Skin of body (tissue), 2 donors: ENCODE results near the gene ITGB1BP1. TPM values are rescaled to one million over a fixed set of nuclear protein-coding genes. Genes with fewer than 3 reads are reported as not detected.

ENCODE experiments used
- DNase-seq: peaks from one replicate; lab custom pipeline; 2025; lab: John Stamatoyannopoulos, UW
- total RNA-seq: library from RNA; depleted of rRNA; stranded (reverse); fragments of >200 nt; gene quantifications from one replicate; pipeline ENCODE4 v1.2.3, GENCODE V29; 2014

Gene ITGB1BP1
- total RNA-seq, 1 donor from 2014 or later, result 39.1 TPM

DNA sequence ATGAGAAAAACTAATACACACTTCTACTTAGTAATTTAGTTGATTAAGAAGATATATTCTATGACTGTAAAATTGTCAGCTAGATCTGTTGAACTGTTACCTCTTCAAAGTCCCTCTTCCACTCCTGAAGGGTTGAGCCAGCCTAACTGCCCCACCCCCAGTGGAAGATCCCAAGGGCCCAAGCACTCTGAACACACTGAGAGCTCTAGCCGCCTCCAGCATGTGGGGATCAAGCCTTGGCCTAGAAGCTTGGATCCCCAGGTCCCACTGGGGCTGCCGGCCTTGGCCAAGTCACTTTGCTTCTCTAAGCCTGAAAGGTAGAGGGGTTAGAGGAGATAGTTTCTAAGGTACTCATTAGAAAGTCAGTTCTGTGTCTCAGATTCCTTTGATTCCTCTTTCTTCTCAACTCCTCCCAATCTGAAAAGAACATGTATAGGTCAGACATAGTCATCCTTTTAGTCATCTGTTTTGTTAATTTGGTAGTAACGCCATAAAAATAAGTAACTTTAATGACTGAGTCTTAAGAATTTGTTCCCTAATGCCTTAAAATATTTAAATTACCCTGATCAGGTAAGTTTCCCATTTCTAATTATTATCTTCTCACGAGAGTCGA is 5.7 kb upstream of the ITGB1BP1 start:
- DNase-seq, result no peak

DNA sequence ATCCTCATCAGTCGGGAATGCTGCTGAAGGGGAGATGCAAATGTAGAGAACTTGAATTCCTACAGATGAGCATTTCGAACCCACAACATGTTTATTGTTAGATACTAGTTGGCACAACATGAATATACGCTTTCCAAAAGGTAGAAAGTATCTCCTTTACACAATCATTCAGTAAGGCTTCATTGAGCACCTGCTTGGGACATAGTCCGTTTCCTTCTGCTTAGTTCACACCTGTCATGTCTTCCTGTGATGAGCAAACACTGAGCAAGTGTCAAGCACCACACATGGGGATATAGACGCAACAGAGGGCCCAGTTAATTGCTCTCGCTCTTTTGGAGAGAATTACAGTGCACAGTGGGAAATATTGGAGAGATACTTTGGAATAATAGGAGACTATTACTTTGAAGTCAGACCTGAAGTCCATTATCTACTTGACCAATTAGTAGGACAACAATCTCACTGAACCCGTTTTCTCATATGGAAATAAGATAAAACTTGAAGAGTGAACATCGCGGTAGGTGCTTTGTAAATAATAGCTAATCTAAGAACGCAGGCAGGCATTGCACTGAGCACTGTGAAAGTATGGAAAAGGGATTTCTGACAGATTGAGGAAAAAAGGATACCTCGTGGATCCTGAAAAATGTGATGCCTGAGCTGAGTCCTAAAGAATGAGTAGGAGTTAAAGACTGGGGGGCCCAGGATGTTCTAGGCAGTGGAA is 1.3 kb upstream of the ITGB1BP1 start:
- DNase-seq, result no peak

DNA sequence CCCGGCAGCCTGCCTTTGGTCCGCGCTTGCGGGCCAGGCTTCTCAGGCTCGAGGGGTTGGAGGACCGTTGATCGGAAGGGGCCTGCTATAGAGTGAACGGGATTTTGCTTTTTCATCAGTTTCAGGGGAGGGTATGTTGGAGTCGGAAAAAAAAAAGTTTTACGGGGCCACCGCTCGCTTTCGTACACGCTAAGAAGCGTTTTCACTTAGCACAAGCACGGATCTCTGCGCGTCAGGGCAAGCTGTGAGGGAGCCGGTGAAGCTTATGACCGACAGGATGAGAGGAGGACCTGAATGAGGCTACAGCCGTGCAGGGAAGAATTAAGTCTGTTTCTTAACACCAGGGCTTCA is 569 bp upstream of the ITGB1BP1 start:
- DNase-seq, result no peak

DNA sequence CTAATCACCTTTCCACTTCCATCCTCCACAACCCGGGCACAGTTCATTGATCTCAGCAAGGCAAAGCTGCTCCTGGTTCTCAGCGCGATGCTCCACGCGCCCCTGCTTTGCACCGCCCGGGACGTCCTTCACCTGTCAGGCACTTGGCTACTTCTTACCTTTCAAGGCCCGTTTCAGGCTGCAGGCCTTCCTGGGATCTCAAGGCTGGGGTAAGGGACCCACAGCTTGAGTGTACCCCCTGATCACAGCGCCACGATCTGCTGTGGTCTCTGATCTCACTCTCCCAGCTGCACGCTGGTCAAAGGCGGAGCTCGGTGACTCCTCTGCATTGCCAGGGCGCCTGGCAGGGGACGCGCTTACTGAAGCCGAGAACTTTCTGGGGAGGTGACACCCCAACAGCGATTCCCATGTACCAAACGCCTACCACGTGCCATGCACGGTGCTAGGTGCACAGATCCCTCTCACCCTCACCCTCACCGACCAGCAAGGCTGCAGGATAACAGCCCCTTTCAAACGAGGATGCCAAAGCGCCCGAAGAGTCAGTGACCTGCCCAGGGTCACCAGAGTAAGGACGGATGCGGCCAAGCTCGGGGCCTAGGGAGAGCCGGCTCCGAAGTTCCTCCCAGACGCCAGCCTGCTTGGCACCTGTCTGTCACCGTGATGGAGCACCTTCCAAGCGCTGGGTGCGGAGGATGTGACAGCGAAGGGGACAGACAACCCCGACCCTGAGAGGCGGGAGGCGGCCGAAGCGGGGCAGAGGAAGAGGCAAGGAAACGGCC is 818 bp downstream of the ITGB1BP1 start:
- no peak for DNase-seq

DNA sequence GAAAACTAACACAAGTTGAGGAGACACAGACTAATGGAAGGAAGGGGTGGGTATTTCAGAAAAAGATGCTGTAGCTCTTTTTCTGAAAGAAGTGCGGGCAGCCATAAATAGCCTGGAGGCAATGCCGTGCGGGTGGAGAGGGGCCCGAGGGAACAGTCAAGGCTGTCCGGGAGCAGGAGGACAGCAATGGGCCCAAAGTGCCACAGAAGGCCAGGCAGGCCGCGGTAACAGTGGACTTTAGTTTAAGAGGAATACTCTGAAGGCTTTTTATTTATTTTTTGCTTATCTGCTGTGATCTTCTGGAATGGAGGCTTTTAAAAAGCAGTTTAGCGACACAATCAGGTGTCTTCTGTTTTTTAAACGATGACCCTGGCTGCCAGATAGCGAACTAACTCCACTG is 2.8 kb downstream of the ITGB1BP1 start:
- DNase-seq, result no peak

DNA sequence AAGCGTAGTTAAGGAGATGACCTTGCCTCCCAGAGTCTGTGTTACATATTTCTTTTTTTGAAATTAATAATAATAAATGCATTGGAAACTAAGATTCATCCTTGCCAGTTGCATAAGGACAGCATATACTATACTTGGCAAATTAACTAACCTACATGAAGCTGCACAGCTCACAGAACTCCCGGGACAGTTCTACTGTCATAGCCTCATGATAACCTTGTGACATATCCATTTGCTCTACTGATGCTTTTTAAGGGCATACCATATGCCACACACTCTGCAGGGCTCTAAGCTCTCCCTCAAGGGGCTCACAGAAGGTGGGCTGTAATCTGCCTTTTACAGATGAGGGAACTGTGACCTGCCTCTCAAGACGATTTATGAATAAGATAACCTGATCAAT is 3.8 kb downstream of the ITGB1BP1 start:
- no peak for DNase-seq

DNA sequence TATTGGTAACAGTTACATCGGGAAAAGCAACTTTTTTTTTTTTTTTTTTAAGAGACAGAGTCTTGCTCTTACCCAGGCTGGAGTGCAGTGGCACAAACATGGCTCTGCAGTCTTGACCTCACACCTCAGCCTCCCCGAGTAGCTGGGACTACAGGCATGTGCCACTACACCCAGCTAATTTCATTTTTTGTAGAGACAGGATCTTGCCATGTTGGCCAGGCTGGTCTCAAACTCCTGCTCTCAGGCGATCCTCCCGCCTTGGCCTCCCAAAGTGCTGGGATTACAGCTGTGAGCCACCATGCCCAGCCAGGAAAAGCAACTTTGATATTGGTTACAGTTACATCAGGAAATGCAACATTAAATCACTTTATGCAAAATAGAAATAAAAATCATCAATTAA is 4.6 kb downstream of the ITGB1BP1 start:
- no peak for DNase-seq

DNA sequence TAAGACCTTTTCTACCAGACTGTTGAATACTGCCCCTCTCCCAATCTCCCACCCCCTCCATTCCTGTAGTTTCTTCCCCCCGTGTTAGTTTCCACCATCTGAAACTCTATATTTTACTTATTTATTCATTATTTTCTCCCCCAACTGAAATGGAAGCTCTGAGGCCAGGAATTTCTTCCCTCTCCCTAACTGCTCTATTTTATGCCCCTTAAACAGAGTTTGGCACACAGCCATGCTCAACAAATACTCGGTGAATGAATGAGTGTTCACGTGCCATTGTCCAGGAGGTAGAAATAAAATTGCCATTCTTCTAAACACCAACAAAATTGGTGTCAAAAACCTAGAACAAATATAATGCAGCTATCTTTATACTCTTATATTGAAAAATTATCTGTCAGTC is 5.6 kb downstream of the ITGB1BP1 start:
- DNase-seq, result no peak

DNA sequence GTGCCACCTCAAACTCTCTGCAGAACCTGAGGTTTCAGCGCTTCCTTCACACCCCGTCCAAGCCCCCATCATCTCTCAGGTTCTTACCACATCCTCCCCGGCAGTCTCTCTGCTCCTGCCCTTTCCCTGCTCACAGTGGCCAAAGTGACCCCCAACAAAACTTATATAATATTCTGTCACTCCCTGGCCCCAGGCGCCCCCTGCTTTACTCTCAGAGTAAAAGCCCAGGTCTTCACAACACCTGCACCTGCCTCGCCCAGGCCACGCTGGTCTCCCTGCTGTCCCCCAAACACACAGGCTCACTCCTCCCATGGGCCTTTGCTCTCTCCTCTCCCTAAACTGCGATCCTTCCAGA is 6.4 kb downstream of the ITGB1BP1 start:
- no peak for DNase-seq

DNA sequence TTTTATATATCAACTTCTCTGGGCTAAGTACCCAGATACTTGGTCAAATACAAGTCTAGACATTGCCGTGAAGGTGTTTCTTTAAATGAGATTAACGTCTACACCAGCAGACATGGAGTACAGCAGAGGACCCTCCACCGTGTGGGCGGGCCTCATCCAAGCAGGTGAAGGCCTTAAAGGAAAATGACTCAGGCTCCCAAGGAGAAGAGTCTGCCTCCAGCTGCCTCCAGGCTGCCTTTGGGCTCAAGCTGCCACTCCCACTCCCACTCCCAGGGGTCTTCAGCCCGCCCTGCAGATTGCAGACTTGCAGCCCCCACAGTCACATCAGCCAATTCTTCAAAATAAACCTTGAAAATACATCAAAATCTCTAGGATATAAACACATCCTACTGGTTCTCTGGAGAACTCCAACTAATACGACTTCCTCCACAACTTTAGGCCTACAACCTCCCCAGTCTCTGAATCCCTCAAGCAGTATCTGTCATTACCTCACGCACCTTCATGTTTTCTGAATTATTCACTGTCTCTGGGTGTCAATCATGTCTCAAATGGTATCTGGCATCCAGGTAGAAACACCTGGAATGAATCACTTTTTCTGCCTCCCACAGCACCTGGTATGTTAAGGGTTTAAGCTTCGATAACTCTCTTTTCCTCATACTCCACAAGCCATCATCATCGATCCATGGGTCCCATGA is 6.9 kb downstream of the ITGB1BP1 start:
- DNase-seq, result no peak

DNA sequence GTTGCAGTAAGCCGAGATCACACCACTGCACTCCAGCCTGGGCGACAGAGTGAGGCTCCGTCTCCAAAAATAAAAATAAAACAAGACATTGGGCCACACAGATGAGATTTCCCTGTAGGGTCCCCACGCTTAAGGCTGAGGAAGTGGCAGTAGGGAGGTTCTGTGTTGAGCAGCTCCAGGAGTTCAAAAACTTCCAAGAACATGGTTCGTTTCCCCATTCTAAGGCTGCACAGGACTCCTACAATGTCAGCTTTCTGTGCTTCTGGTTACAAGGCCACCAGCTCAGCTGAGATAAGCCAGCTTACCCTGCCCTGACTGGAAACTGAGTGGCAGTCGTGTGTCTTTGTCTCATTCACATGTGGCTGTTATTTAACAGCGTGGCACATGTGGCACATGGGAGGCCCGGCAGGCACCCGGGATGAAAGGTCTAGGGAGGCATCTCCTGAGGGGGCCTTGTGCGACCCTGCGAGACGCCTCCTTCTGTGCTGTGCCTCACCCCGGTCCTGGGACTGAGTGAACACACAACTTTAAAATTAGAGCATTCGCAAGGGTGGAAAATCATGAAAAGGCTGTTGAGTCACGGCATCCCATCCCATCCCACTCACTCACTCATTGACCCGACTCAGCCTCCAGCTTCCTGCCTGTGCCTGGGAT is 7.7 kb downstream of the ITGB1BP1 start:
- no peak for DNase-seq

DNA sequence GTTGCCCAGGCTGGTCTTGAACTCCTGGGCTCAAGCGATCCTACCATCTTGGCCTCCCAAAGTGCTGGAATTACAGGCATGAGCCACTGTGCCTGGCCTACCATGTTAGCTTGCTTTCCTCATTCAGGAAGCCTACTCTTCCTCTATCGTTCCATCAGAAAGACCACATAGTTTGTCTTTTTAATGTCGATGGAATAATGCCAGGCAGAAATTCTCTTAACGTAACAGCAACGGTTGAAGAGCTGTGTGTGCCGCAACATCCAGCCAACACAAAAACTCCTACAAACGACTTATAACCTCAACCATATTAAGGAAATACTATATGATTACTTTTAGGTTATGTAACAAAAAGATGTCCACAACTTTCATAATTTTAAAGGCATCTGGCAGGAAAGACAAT is 10.5 kb downstream of the ITGB1BP1 start:
- no peak for DNase-seq

DNA sequence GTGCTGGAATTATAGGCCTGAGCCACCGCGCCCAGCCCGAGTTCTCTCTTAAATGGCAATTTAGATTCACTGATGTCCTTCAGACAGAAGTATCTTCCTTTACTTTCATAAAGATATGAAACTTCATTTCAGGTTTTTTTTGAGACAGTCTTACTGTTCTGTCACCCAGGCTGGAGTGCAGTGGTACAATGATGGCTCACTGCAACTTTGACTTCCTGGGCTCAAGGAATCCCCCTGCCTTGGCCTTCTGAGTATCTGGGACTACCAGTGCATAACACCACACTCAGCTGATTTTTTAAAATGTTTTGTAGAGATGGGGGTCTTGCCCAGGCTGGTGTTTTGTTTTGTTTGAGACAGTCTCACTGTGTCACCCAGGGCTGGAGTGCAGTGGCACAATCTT is 13.2 kb downstream of the ITGB1BP1 start:
- no peak for DNase-seq

DNA sequence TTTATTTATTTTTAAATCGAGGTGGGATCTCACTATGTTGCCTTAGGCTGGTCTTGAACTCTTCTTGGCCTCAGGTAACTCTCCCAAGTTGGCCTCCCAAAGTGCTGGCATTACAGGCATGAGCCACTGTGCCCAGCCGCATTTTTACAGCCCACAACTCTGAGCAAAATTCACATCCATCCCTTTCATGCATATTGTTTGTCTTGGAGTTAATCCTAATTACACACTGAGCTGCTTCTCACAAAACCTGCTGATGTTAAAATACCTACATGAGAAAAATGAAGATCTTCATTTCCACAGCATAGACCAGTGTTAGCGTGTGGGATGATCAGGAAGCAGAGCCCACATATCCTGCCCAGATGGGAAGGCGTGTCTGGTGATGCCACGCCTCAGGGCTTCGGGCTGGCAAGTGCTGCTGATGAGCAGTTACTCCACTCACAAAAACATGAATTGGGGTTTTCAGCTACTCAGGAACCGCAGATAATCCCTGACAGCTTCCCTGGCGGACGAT is 14.6 kb downstream of the ITGB1BP1 start:
- DNase-seq, result no peak

DNA sequence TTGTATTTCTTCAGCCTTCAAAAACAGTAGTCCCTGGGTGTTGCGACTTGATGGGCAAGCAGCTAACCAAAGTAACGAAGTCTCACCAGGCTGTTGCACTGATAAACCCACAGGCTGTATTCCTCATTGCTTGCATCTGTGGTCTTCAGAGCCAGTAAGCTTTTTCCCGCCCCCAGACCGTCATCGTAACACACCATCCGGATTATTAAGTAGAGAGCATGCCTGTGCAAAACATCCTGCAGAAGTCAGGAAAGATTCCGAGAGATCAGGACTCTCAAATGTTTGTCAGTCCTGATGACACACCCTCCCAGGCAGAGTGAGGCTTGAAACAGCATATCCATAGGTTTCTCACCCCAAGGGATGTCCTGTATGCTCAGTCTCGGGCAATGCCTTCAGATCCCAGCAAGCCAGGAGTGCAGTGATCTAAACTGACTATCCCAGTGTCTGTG is 15.9 kb downstream of the ITGB1BP1 start:
- no peak for DNase-seq

DNA sequence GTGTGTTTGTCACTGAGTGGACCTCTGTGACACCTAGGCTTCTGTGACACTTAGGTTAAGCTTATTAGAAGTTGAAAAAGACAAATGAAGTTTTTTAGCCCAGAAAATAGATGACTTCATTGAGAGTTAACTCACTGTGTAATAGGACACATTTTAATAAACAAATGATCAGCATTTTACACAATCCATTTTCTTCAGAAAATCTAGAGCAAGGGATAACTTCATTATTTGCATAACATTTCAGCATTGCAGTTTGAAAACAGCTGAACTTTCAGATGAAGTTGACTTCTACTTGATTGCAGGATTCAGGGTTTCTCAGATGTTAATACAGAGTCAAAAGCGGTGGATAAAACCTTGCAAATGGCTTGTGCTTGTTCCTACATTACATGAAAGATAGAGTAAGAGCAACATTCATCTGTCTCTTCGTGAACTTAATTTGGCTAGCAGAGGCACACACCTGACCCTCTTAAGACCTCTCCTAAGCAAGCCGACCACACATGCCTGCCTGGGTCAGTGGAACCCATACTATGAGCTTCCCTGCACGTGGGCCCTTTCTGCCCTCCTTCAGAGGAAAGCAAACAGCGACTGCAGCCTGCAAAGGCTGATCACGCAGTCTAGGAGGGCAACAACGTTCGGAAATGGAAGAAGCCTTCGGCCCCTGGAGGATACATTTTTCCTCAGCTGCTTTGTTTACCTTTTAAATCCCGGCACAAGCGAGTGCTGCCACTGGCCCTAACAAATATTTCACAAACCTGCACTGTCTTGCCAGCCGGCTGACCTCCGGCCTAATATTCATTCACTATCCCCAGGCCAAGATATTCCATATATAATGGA is 16.6 kb downstream of the ITGB1BP1 start:
- DNase-seq, result no peak

DNA sequence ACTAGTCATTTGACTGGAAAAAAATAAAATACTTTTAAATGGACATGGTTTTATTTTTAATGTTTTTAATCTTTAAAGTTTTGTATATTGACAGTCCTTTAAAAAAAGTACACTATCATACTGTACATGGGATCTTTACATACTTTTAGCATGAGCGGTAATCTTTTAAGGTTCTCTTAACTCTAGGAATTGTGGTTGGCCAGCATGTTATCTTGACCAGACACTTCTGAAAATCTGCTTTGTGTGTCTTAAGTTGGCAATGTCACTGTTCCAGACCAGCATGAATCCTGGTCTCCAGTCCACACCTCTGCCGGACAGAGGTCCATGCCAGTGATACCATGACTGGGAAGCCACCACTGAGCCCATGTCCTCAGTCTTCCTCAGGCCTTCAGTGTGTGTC is 17.7 kb downstream of the ITGB1BP1 start:
- no peak for DNase-seq

DNA sequence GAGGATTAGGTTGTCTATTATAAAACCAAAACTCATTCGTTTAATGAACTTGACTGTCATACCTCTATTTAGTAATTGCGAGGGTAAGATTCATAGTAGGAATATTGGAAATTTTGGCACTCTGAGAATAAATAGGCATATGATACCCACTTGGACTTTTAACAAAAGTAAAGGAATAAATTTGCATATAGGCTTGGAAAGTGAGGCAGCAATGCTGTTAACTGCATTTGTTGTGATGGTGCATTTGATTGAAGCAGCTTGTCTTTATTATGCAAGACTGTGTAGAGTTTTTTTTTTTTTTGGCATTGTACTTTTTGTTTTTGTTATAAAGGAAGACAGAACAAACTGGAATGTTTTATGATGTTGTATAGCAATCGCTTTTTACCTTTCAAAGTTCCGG is 18.9 kb downstream of the ITGB1BP1 start:
- DNase-seq, result no peak

DNA sequence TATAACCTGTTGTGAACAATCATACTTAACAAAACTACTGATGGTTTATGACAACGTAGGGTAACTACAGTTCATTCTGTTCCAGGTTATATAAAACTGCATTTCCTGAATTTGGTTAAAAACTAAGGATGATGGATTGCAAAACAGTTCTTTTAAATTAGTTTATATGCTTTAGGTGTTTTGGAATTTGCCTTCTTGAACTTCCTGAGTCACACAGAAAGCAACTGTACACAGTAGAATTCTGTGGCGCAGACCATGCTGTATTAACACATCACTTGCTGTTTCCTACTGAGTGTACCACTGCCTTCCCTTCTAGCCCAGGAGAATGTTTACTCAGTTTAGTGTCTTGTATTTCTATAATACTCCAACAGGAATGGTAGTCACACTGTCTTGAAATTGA is 19.4 kb downstream of the ITGB1BP1 start:
- no peak for DNase-seq

DNA sequence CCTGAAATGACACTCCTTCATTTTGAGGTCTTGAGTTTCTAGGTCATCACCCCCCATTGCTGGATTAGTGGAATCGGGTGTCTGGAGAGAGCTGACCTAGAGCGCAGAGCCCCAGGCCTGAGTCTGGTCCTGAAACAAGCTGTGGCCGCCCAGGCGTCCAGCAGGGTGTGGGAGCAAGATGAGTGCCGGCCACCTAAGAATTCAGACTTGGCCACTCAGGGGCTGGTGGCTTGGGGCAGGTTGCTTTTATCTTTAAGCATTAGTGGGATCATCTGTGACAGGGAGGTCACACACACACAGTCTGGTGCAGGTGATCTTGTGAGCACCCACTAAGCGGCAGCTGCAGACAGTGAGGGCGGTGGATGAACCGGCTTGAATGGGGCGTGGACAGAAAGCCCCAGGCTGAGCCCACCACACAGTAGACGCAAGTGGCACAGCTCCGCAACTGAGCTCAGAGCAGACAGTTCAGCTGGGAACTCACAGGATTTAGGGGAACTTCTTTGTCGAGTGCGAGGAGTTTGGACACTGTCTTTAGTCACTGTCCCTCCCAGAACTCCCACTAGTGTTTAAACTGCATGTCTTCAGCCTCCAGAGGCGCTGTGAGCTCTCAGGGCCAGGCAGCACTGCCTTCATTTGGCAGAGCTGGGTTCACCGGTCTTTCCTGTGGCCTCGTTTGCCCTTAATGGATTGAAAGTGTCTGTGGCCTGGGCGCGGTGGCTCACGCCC is 21.5 kb downstream of the ITGB1BP1 start:
- no peak for DNase-seq
